NCI-H1105 treated with DMSO at 0.1 percent for 48 hours (cell line): ENCODE results near the gene ZNF664.

Experiments used
- DNase-seq: peaks from one replicate; lab custom pipeline; 2025; lab: John Stamatoyannopoulos, UW

The ZNF664 gene

DNA sequence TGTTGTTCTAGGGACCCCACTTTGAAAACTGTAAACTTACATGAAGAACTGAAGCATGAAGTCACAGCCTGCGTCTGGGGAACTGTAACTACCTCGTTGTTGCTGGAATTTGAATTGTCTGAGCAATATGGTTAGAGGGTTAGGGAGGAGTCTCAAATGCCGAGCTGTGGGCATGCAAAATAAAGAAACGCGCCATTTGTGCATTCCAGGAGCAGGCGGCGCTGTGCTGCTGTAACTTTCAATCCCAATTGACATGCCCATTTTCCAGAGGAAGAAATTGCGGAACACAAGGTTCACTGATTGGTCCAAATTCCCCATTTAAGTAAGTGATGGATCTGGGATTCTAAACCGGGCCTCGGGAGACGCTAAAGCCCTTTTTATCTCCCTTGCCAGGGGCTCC lies 61.3 kb downstream of the ZNF664 start:
- no peak for DNase-seq

DNA sequence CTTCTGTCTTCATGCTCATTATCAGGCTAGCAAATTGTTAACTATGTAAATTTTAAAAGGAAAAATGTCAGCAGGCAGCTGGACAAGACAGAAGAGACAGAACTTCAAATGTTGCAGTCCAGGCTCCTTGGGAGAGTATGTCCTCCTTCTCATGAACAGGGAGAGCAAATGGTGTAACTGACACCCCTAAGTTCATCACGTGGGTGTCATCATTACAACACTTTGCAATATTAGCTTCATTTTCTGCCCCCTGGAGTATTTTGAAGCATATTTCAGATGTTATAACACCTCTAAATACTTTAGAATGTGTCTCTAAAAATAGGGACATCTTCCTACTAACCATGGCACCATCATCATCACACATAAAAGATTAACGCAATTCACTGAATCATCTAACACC lies 62.1 kb downstream of the ZNF664 start:
- no peak for DNase-seq

GRCh38 chr12:124036171-124036598 lies 63.2 kb downstream of the ZNF664 start:
- no peak for DNase-seq

DNA sequence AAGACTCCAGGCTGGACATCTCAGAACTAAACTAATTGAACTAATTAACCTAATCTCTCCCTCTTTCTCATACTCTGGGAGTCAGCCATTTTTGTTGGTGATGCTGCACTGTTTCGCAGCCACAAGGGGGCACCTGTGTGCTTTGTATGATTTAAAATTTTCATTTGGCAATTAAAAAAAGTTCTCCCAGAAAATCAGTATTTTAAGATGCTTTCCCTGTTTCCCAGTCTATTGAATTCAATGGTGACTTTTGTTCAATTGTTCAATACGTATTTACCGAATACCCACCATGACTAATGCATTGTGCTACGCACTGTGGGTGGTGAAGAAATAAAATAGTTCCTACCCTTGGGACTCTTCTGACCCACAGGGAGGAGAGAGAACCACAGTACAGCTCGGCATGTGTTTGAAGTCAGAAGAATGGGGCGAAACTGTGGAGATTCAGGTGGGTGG lies 63.7 kb downstream of the ZNF664 start:
- peak; percentile 72 for DNase-seq

- no peak for DNase-seq
Measured at GRCh38 chr12:124037331-124037730, 64.3 kb downstream of the ZNF664 start.

- DNase-seq = no peak
Measured at GRCh38 chr12:124039276-124039675, 66.3 kb downstream of the ZNF664 start.

DNA sequence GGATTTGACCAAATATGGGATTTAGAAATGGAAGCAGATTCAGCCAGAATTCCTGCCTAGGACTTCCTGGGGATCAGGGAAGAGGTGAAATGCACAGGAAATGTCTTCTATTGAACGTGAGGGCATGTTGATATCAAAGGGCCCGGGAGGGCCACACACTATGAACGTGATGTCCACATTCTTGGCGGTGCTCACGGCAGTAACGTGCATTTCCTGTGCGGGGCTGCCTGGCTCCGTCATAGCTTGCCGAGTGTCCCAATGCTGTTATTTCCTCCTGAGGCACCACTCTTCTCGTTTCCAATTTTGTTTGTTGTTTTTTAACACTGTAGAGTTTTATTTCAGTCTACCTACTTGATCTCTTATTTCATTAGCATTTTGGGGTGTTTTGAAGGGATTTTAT lies 67.3 kb downstream of the ZNF664 start:
- no peak for DNase-seq

- no peak for DNase-seq
Measured at GRCh38 chr12:124040737-124041136, 67.7 kb downstream of the ZNF664 start.

- DNase-seq = no peak
Measured at GRCh38 chr12:124041907-124042306, 68.9 kb downstream of the ZNF664 start.

GRCh38 chr12:124044021-124044420 lies 71.0 kb downstream of the ZNF664 start:
- DNase-seq = no peak

- DNase-seq = no peak
Measured at GRCh38 chr12:124044809-124045321, 71.8 kb downstream of the ZNF664 start.

DNA sequence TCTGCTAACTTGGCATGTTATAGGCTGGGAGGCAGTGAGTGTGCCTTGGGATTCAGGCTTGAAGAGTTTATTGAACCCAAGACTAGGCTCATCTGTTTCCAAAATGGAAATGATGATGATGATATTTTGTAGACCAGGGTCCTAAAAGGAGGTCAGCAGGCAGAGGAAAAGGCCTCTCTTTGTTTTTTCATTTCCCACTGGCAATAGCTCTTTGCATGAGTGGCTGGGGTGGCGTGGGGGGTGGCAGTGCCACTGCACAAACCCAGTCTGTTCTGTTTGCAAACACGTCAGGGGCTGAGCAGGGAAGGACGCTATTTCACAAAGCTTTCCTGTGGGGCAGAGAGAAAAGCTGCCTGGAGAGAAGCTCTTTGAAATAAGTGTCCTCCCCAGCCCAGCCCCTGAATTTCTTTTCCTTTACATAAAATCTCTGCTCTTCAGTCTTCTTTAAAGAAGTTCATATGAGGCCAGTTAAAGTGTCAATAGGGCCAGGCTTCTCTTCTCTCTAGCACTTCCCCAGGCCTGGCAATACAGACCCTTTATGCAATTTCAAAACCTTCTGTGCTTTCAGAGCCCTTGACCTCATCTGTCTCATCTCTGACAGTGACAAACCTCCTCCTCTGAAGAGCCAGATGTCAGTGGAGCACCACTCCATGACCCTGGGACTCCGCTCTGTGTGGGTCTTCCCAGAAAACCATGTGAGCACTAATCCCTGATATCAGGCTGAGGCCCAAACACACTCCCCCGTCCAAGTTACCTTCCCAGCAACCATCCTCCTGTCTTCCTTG lies 72.8 kb downstream of the ZNF664 start:
- DNase-seq = no peak

GRCh38 chr12:124046456-124046740 lies 73.4 kb downstream of the ZNF664 start:
- no peak for DNase-seq

- no peak for DNase-seq
Measured at GRCh38 chr12:124047045-124047566, 74.1 kb downstream of the ZNF664 start.

DNA sequence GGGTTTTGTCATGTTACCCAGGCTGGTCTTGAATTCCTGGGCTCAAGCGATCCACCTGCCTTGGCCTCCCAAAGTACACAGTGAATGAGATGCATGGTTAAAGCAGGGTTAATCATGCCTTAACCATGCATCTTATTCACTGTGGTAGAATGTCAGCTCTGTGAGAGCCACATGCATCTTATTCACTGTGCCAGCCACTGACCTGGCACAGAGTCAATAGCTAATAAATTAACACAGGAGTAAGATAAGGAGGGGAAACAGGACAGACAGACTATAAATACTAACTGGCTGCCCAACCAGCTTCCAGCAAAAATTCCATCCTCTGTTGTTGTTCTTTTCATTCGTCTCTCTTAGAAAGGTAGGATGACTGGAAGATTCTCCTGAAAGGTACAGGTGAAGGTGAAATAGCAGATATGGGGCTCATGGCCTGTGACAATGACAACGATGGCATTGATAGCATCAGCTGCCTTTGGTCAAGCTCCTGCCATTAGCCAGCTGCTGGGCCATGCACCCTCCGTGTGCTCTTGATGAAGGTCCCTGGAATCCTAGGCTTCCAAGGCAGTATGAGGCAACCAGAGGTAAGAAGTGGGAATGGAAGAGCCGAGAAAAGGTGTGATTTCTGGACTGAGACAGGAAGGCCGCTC lies 76.6 kb downstream of the ZNF664 start:
- DNase-seq = no peak

DNA sequence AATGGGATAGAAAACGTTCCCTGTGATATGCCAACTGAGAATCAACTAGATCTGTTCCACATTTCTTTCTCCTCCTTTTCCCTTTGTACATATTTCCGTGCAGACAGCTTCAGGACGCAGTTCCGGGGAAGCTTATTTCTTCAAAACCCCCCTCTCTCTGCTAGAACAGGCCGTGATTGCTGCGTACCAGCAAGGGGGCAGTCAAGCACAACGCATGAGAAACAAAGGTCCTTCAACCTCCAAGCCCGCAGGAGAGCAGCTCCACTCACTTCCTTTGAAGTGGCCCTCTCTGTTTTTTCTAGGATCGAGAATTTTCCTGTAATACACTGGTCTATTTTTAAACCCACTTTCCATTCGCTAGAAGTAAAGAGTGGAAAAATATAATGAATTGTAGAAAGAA lies 80.8 kb downstream of the ZNF664 start:
- no peak for DNase-seq

GRCh38 chr12:124055066-124055465 lies 82.1 kb downstream of the ZNF664 start:
- DNase-seq = no peak

DNA sequence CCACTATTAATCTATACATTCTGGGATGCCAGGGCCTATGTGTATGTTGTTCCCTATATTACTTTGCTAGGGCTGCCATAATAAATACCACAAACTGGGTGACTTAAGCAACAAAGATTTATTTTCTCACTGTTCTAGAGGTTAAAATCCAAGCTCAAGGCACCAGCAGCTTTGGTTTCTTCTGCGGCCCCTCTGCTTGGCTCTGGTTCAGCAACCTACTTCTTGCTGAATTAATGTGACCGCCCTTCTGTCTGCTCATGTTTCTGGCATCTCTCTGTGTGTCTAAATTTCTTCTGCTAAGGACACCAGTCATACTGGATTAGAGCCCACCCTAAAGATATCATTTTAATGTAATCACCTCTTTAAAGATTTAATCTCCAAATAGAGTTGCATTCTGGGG lies 84.7 kb downstream of the ZNF664 start:
- DNase-seq = no peak

DNA sequence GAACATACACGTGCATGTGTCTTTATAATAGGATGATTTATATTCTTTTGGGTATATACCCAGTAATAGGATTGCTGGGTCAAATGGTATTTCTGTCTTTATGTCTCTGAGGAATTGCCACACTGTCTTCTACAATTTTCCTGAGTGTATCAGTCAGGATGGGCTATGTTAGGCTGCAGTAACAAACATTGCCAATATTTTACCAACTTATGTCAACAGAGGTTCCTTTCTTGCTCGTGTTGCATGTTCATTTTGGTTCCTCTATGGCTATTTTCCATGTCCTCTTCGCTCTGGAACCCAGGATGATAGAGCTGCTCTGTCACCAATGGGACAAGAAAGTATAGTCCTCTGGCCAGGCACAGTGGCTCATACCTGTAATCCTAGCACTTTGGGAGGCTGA lies 86.7 kb downstream of the ZNF664 start:
- DNase-seq = no peak
